Measurements from ENCODE around the gene HIGD1A.

The HIGD1A gene

DNA sequence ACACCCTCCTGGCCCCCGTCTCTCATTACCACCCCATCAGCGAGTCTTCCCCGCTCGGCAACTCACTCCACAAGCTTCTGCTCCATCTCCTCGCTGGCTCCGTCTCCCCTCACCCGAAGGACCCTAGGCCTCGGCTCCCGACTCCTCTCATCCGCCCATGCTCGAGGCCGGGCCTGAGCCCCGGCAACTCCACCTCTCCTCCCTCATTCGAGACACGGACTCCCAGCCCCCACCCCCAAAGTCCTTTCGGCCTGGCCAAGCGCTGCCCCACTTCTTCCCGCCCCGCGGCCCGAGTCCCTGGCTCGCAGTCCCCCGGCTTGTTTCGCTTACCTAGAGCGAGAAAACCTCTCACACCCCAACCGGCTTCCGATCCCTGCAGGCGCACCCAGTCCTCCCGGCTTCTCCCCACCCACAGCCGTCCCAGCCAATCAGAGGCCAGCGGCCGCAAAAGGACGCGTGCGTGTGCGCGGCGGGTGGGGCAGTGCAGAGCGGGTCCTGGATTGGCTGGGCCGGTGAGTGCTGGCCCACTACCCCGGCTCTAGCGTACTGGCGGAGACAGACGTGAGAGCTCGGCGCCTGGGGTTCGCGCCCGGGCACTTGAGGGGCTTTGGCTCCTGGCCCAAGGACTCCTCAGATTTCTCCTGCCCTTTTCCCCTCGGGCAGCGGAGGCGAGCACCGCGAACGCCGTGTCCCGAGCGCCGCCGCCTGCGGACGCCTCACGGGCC is at the start of gene HIGD1A:
Gene HIGD1A (minus strand): TSS at position 385 of the 725 bp plus-strand sequence. CDS start 10,237 bp downstream, outside the sequence.
- peak; percentile 92 for DNase-seq (ENCODE audit: low read depth in 2 of 2)

- DNase-seq (ENCODE audit: low read depth in 2 of 2) = no peak
Observed at GRCh38 chr3:42853739-42854302, 49.5 kb upstream of the HIGD1A start.

- DNase-seq (ENCODE audit: low read depth in 2 of 2) = no peak
Observed at GRCh38 chr3:42853056-42853455, 48.8 kb upstream of the HIGD1A start.

DNA sequence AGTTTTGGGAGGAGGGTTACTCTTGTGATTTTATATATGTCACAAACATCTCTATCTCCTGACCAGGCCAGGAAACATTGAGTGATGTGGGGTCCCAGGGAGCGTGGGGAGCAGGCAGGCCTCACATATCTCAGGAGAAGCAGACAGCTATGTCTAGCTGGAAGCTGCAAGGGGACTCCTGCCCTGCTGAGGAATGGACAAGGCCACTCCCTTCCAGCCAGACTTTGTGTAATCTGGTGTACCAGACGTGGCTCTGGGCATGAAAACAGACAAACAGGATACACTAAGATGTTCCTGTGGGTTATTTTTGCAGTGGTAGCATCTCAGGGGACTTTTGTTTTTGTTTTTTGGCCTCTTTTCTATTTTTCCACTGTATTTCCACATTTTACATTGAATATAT is 48.2 kb upstream of the HIGD1A start:
- no peak for DNase-seq (ENCODE audit: low read depth in 2 of 2)

- DNase-seq (ENCODE audit: low read depth in 2 of 2) = no peak
Observed at GRCh38 chr3:42851228-42851834, 47.0 kb upstream of the HIGD1A start.

DNA sequence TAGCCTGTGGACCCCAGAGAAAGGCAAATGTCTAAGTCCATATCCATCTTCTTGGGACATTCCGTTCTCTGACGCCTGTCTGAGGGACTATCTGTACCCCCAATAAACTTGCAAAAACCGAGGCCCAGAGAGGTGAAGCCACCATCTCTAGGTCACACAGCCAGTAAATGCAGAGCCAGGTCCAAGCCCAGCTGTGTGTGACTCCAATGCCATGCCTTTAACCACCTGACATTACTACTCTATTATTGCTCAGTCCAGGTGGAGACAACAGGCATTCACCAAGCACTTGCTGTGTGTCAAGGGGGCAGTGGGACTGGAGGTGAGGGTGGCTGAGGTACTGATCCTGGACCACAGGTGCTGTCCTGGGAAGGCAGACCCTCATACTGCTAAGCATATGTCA is 46.0 kb upstream of the HIGD1A start:
- no peak for DNase-seq (ENCODE audit: low read depth in 2 of 2)

DNA sequence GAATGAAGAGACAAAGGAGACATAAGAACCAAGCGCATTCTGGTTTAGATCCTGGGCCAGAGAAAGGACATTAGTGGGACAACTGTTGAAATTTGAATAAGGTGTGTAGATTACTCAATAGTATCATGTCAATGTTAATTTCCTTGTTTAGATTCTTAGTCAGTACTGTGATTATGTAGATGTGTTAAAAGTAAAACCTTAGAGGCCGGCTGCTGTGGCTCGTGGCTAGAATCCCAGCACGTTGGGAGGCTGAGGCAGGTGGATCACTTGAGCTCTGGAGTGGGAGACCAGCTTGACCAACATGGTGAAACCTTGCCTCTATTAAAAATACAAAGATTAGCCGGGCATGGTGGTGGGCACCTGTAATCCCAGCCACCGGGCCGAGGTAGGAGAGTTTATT is 44.7 kb upstream of the HIGD1A start:
- no peak for DNase-seq (ENCODE audit: low read depth in 2 of 2)

- DNase-seq (ENCODE audit: low read depth in 2 of 2) = no peak
Observed at GRCh38 chr3:42847731-42848130, 43.4 kb upstream of the HIGD1A start.

DNA sequence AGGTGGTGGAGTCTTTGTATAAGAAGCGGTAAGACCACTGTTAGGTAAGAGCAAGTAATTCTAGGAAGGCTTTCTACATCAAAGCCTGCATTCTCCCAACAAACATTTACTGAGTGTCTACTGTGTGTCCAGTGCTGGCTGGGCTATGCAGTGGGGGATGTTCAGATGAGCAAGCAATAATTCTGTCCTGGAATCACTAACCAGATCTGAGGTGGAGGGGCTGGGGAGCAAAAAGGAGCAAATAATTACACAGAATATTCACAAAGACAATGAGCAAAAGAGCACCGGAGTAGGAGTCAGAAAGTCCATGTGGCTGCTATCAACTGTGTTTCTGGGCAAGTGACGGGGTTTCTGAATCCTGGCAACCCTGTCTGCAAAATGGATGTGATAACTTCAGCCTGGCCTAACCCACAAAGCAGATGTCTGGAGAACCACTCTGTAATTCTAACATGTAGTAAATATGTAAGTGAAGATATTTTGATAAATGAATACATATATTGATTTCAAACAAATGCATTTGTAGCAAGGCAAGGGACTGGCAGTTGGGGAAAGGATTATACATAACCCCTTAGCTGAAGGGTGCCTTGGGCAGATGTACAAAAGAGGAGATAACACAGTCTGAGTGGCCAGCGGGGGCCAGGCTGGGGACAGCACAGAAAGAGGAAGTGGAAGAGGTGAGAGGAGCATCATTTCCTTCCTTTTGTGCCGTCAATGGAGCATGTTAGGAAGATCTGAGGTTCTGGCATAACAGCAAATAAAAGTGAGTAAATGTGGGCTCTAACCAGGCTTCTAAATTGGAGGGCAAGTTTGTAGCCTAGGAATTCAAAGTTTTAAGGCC is 42.6 kb upstream of the HIGD1A start:
- no peak for DNase-seq (ENCODE audit: low read depth in 2 of 2)

- no peak for DNase-seq (ENCODE audit: low read depth in 2 of 2)
Observed at GRCh38 chr3:42844815-42845214, 40.5 kb upstream of the HIGD1A start.

DNA sequence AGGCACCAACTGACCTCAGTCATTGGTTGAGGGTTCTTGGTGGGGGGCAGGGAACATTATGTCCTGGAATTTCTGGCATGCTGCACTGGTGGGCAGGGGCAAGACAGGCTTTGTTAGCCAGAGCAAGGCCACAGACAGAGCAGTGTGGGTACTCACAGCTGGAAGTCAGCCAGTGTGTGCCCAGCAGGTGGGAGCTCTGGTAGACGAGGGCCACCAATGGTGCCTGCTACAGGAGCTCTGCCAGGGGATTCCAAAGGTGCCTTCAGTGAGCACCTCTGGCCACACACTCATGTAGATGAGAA is 40.1 kb upstream of the HIGD1A start:
- no peak for DNase-seq (ENCODE audit: low read depth in 2 of 2)

GRCh38 chr3:42843713-42844411 is 39.6 kb upstream of the HIGD1A start:
- DNase-seq (ENCODE audit: low read depth in 2 of 2) = no peak

GRCh38 chr3:42841332-42841731 is 37.0 kb upstream of the HIGD1A start:
- no peak for DNase-seq (ENCODE audit: low read depth in 2 of 2)

GRCh38 chr3:42839616-42840015 is 35.3 kb upstream of the HIGD1A start:
- no peak for DNase-seq (ENCODE audit: low read depth in 2 of 2)

GRCh38 chr3:42838571-42838970 is 34.3 kb upstream of the HIGD1A start:
- DNase-seq (ENCODE audit: low read depth in 2 of 2) = no peak

GRCh38 chr3:42836150-42837123 is 32.1 kb upstream of the HIGD1A start:
- DNase-seq (ENCODE audit: low read depth in 2 of 2) = no peak

- DNase-seq (ENCODE audit: low read depth in 2 of 2) = peak; percentile 53 to 63
Observed at GRCh38 chr3:42831321-42831713, 27.0 kb upstream of the HIGD1A start.

- DNase-seq (ENCODE audit: low read depth in 2 of 2) = no peak
Observed at GRCh38 chr3:42830437-42831320, 26.4 kb upstream of the HIGD1A start.

DNA sequence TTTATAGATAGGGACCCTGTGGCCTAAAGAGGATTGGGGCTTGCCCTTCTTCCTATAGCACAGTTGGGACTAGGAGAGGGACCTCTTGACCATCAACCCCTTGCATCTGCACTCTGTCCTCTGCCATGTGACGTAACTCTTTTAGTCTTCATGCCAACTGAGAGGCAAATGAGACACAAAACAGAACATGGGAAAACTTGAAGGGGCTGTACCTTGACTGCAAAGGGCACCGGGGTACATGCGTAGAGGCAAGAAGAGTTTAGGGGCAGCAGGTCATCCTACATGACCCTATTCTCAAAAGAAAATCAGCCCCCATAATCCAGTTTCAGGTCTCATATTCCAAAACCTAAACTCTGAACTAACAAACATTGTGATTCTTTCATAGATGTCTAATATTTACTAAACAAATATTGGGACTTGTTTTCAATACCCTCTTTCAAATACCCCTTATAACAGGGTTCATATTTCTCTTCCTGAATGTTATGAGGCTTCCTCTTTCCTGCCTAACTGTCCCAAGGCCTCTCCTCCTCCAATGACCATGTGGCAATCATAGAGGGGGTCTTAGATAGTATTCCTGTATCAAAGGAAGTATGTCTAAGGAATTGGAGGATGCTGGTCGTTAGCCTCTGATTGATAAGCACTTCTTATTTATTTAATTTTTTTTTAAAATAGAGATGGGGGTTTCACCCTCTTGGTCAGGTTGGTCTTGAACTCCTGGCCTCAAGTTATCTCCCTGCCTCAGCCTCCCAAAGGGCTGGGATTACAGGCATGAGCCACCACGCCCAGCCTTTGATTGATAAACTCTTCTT is 25.5 kb upstream of the HIGD1A start:
- DNase-seq (ENCODE audit: low read depth in 2 of 2) = no peak
